CD14-positive monocyte (primary cell): ENCODE data around the gene SRP14. TPM values are rescaled to one million over a fixed set of nuclear protein-coding genes. Genes with fewer than 3 reads are reported as not detected.

Experiments
- DNase-seq, 3 donors: peaks; one replicate each; pipeline ENCODE4 v3.0.0-alpha.2; 2011 to 2022
- H2AFZ ChIP-seq: 2 replicates; pipeline ENCODE4 v1.6.0; 2012; ENCODE audit warnings: mild to moderate bottlenecking, low read depth, low read length, inconsistent platforms; ENCODE audit not compliant: insufficient read depth, poor library complexity, severe bottlenecking
- H3K27ac ChIP-seq, 2 donors: 1 replicate in 1 of 2; 2 replicates in 1 of 2; pipeline ENCODE4 v1.5.1; 2012 to 2013; ENCODE audit warnings: low read length in 2 of 2, control low read depth in 1 of 2, inconsistent platforms in 1 of 2, low read depth in 1 of 2, mild to moderate bottlenecking in 1 of 2
- H3K27me3 ChIP-seq, 2 donors: one replicate each; pipeline versions ENCODE4 v1.6.0 to v1.6.1; 2011 to 2013; ENCODE audit warnings: low read length in 2 of 2; ENCODE audit not compliant: control insufficient read depth in 2 of 2, insufficient read depth in 2 of 2
- H3K36me3 ChIP-seq, 2 donors: replicated peaks in 1 of 2; 1 replicate in 1 of 2; 2 replicates in 1 of 2; pipeline versions ENCODE4 v1.5.1 to v1.6.1; 2012 to 2013; ENCODE audit warnings: low read length in 2 of 2, control low read depth in 1 of 2, inconsistent platforms in 1 of 2, mild to moderate bottlenecking in 1 of 2; ENCODE audit not compliant: insufficient read depth in 2 of 2, control insufficient read depth in 1 of 2
- H3K4me1 ChIP-seq, 2 donors: 1 replicate in 1 of 2; 2 replicates in 1 of 2; pipeline versions ENCODE4 v1.5.1 to v1.6.1; 2012 to 2013; ENCODE audit warnings: low read length in 2 of 2, control low read depth in 1 of 2, inconsistent platforms in 1 of 2, mild to moderate bottlenecking in 1 of 2, moderate library complexity in 1 of 2; ENCODE audit not compliant: insufficient read depth in 2 of 2, control insufficient read depth in 1 of 2
- H3K4me2 ChIP-seq: replicated peaks from 2 replicates; pipeline ENCODE3; 2012; ENCODE audit warnings: low read length, moderate library complexity, mild to moderate bottlenecking; ENCODE audit not compliant: poor library complexity, severe bottlenecking; ENCODE audit errors: extremely low read depth
- H3K4me3 ChIP-seq, 3 experiments: fragments of 200-600 bp in 1 of 3; sonication (generic) in 1 of 3; replicated peaks in 1 of 3; 1 replicate in 2 of 3; 2 replicates in 1 of 3; pipeline ENCODE4 v1.5.1; 2011 to 2013; ENCODE audit warnings: low read length in 3 of 3, mild to moderate bottlenecking in 3 of 3, control low read depth in 2 of 3, low read depth in 2 of 3, inconsistent platforms in 1 of 3, moderate library complexity in 1 of 3
- H3K79me2 ChIP-seq: 2 replicates; pipeline ENCODE4 v1.6.0; 2012; ENCODE audit warnings: mild to moderate bottlenecking, control low read depth, inconsistent platforms, low read length, moderate library complexity; ENCODE audit not compliant: insufficient read depth
- H3K9ac ChIP-seq: 2 replicates; pipeline ENCODE4 v1.6.0; 2017; ENCODE audit warnings: low read length, mild to moderate bottlenecking; ENCODE audit not compliant: insufficient read depth, poor library complexity, severe bottlenecking
- H3K9me3 ChIP-seq, 2 donors: replicated peaks in 1 of 2; 1 replicate in 1 of 2; 2 replicates in 1 of 2; pipeline versions ENCODE4 v1.5.1 to v1.6.1; 2012 to 2013; ENCODE audit warnings: low read length in 2 of 2, control low read depth in 1 of 2; ENCODE audit not compliant: control insufficient read depth in 1 of 2, insufficient read depth in 1 of 2
- H4K20me1 ChIP-seq: 2 replicates; pipeline ENCODE4 v1.6.0; 2012; ENCODE audit warnings: mild to moderate bottlenecking, low read length, control low read depth, moderate library complexity; ENCODE audit not compliant: insufficient read depth
- H3K27ac Mint-ChIP-seq, 7 donors: one replicate each; pipeline ENCODE4 v1.8.0; 2020; ENCODE audit warnings: mild to moderate bottlenecking in 7 of 7, mixed read lengths in 7 of 7, moderate library complexity in 6 of 7, inconsistent platforms in 2 of 7
- H3K27me3 Mint-ChIP-seq, 3 donors: one replicate each; pipeline ENCODE4 v1.8.0; 2021 to 2022; ENCODE audit warnings: low read depth in 3 of 3, mild to moderate bottlenecking in 3 of 3, mixed read lengths in 3 of 3, moderate library complexity in 3 of 3, inconsistent platforms in 1 of 3
- H3K36me3 Mint-ChIP-seq, 2 donors: one replicate each; pipeline ENCODE4 v1.8.0; 2020; ENCODE audit warnings: mixed read lengths in 2 of 2, inconsistent platforms in 1 of 2, mild to moderate bottlenecking in 1 of 2
- H3K4me1 Mint-ChIP-seq: one replicate; pipeline ENCODE4 v1.8.0; 2020; ENCODE audit warnings: mild to moderate bottlenecking, mixed read lengths
- H3K4me3 Mint-ChIP-seq, 2 donors: one replicate each; pipeline ENCODE4 v1.8.0; 2020; ENCODE audit warnings: mild to moderate bottlenecking in 2 of 2, mixed read lengths in 2 of 2, moderate library complexity in 1 of 2
- H3K9me3 Mint-ChIP-seq, 7 donors: one replicate each; pipeline ENCODE4 v1.8.0; 2020 to 2022; ENCODE audit warnings: mixed read lengths in 7 of 7, mild to moderate bottlenecking in 6 of 7, moderate library complexity in 6 of 7, inconsistent platforms in 2 of 7
- WGBS: methylation state at CpG from one replicate; pipeline ENCODE4 v1.1.5; 2013; ENCODE audit warnings: missing lambda C conversion rate; ENCODE audit not compliant: insufficient coverage; 5-methylcytosine and 5-hydroxymethylcytosine counted together
- intact Hi-C, 2 donors: fragments of 100-400 bp; cut with micrococcal nuclease; formaldehyde crosslinking; loops; one replicate each; pipeline versions ENCODE4 v1.15.0 to v1.15.1; 2023
- polyA minus RNA-seq: library from RNA; depleted of rRNA, polyadenylated mRNA; stranded (reverse); fragments of >200 nt; gene quantifications from 2 replicates; pipeline ENCODE4 v1.2.3, GENCODE V29; 2012
- polyA plus RNA-seq, 3 donors: library from polyadenylated mRNA; depleted of rRNA in 1 of 3; unstranded in 2 of 3; stranded (reverse) in 1 of 3; fragments of 300-500 nt in 2 of 3; fragments of >200 nt in 1 of 3; fragmentation: Illumina TruSeq in 2 of 3; gene quantifications; 1 replicate in 2 of 3; 2 replicates in 1 of 3; pipeline ENCODE4 v1.2.3, GENCODE V29; 2012 to 2021
- total RNA-seq, 12 experiments: library from RNA in 1 of 12; stranded (reverse) in 1 of 12; fragments of 120-200 nt in 1 of 12; gene quantifications; one replicate each; pipeline ENCODE4 v1.2.4 and lab custom pipeline; 2013 to 2026; ENCODE audit warnings: mixed read lengths in 6 of 12, inconsistent platforms in 1 of 12
- TF ChIP-seq, protein P1 (sequence below): fragments of 200-600 bp; IDR thresholded peaks from one replicate; pipeline ENCODE4 v1.8.0; 2022; ENCODE audit warnings: antibody characterized with exemption, mild to moderate bottlenecking

Gene SRP14, protein sequence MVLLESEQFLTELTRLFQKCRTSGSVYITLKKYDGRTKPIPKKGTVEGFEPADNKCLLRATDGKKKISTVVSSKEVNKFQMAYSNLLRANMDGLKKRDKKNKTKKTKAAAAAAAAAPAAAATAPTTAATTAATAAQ
- total RNA-seq (2013): 221 TPM
- polyA plus RNA-seq (100 to 1,000 TPM; 181 to 548 (median 525) TPM), polyA minus RNA-seq (32.8 and 108 TPM in 2 replicates), total RNA-seq (lab: John Stamatoyannopoulos, UW) (29.9 to 83.3 (median 66.1) reads per million in 11 experiments)

DNA sequence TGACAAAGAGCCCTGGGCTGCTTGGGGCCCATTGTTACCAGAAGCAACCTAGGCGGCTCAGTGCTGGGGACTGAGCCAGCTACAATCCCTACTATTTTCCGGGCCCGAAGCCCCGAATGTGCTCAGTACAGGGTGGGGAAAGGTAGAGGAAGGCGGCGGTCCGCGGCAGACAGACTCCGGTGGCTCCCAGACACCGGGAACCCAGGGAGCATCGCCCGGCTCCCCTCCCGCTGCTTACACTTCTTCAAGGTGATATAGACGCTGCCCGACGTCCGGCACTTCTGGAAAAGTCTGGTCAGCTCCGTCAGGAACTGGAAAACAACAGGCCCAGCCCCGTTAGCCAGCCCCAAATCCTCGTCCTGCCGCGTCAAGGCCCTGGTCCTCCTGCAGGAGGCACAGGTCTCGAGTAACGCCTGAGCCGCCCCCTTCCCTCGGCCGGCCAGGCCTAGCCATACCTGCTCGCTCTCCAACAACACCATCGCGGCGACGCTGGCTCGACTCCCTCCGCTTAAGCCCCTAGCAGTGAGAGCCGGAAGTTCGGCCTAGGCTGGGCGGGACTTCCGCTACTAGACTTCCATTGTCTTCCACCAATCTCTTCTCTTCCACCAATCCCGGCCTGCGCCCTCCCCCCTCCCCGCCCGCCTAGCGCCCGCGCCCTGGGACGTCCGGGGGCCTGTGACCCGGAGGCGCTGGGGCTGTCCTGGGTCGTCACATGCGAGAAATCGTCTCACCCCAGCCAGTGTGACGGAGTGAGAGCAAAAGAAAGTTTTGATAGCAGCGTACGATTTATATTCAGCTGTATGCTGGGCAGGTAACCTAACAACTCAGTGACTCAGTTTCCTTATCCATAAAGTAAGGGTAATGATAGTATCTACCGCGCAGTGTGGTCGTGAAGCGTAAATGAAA is at the start of gene SRP14:
Gene SRP14, minus strand, starts transcription at position 544 of the 906 bp plus-strand sequence. Its CDS starts 65 bp downstream, at position 479.
- H3K4me2 ChIP-seq: peak within 1 kb of the TSS; percentile 98
- H3K9ac ChIP-seq: peak within 1 kb of the TSS; percentile 97
- H3K27me3 Mint-ChIP-seq: peaks cover 0 to 2% (median 0%) of the 10 kb centered on the region in 3 donors
- WGBS: under 1% methylated on average over 47 of the region's 59 CpGs
- peak within 1 kb of the TSS; percentile 96 to 98 for H3K4me3 Mint-ChIP-seq
- H3K36me3 ChIP-seq: peaks cover 30 to 33% of the 10 kb centered on the region in 2 donors
- H3K27ac Mint-ChIP-seq: peak within 1 kb of the TSS; percentile 94 to 98 (median 97)
- H3K9me3 ChIP-seq: no peaks in the 10 kb centered on the region
- peak within 1 kb of the TSS; percentile 71 to 91 (median 73) for H3K4me3 ChIP-seq
- TF ChIP-seq, protein P1, sequence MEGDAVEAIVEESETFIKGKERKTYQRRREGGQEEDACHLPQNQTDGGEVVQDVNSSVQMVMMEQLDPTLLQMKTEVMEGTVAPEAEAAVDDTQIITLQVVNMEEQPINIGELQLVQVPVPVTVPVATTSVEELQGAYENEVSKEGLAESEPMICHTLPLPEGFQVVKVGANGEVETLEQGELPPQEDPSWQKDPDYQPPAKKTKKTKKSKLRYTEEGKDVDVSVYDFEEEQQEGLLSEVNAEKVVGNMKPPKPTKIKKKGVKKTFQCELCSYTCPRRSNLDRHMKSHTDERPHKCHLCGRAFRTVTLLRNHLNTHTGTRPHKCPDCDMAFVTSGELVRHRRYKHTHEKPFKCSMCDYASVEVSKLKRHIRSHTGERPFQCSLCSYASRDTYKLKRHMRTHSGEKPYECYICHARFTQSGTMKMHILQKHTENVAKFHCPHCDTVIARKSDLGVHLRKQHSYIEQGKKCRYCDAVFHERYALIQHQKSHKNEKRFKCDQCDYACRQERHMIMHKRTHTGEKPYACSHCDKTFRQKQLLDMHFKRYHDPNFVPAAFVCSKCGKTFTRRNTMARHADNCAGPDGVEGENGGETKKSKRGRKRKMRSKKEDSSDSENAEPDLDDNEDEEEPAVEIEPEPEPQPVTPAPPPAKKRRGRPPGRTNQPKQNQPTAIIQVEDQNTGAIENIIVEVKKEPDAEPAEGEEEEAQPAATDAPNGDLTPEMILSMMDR: no peak
- H3K4me1 ChIP-seq: peaks cover 11 to 23% of the 10 kb centered on the region in 2 donors
- peaks cover 32% of the 10 kb centered on the region for H3K79me2 ChIP-seq
- peaks cover 28 to 31% of the 10 kb centered on the region in 2 donors for H3K36me3 Mint-ChIP-seq
- peaks cover 5% of the 10 kb centered on the region for H4K20me1 ChIP-seq
- H3K9me3 Mint-ChIP-seq: no peaks in the 10 kb centered on the region
- no peaks in the 10 kb centered on the region for H3K27me3 ChIP-seq
- H2AFZ ChIP-seq: peak within 1 kb of the TSS; percentile 90
- peak within 1 kb of the TSS; percentile 73 to 93 for H3K27ac ChIP-seq
- intact Hi-C loops: loop anchor here in 1 of 2 donors (2.0 kb wide), 1 partner anchor 122 kb away; the partner anchor contains the start of gene BUB1B
- peak; percentile 85 to 97 (median 89) for DNase-seq
- H3K4me1 Mint-ChIP-seq: peaks cover 23% of the 10 kb centered on the region
